ENCODE results near the gene GHITM.
"Not testable (repeated sequence)": the region's sequence is repeated elsewhere in the genome, so short reads cannot be mapped to it uniquely, and the experiment has no call there.

Gene GHITM

DNA sequence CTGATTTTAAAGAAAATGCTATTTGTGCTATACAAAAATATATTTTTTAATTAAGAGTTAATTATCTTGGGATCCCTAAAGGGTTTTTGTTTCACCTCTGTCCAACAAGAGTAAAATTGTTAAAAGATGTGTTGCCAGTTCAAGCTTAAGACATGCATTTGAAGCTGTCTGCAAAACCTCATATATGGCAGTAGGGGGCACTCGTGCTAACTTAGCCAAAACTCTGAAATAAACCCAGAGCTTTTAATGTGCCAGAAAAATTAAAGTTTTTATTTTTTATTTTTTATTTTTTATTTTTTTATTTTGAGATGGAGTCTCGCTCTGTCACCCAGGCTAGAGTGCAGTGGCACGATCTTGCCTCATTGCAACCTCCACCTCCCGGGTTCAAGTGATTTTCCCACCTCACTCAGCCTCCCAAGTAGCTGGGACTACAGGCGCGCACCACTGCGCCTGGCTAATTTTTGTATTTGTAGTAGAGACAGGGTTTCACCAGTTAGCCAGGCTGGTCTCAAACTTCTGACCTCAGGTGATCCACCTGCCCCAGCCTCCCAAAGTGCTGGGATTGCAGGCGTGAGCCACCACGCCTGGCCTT is 8.8 kb downstream of the GHITM start:
- not testable (repeated sequence) for DNase-seq (ENCODE audit: low read depth in 2 of 2)

DNA sequence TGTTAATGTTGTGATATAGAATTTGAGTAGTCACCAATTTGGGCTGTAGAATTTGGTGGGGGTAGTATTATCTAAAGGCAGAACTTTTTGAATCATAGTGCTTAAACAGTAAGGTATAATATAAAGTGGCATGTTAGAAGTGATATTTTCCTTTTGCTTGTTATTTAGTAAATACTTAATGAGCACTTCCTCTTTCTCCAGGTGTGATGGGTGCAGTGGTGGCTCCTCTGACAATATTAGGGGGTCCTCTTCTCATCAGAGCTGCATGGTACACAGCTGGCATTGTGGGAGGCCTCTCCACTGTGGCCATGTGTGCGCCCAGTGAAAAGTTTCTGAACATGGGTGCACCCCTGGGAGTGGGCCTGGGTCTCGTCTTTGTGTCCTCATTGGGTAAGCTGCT is 10.5 kb downstream of the GHITM start:
- no peak for DNase-seq (ENCODE audit: low read depth in 2 of 2)

DNA sequence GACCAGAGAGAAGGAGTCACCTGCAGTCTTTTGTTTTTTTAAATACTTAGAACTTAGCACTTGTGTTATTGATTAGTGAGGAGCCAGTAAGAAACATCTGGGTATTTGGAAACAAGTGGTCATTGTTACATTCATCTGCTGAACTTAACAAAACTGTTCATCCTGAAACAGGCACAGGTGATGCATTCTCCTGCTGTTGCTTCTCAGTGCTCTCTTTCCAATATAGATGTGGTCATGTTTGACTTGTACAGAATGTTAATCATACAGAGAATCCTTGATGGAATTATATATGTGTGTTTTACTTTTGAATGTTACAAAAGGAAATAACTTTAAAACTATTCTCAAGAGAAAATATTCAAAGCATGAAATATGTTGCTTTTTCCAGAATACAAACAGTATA is 13.5 kb downstream of the GHITM start:
- no peak for DNase-seq (ENCODE audit: low read depth in 2 of 2)

DNA sequence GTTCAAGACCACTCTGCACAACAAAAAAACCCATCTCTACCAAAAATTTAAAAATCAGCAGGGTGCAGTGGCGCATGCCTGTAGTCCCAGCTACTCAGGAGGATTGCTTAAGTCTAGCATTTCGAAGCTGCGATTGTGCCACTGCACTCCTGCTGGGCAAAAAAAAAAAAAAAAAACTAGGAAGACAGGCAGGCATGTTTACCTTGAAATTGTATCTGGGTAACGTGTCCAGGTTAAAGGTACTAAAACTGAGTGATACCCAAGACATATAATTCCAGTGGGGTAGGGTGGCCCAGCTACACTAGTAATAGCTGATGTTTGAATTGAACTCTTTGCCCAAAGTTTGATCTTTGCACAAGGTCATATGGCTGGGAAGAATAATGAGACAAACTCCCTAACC is 16.2 kb downstream of the GHITM start:
- DNase-seq (ENCODE audit: low read depth in 2 of 2) = no peak

DNA sequence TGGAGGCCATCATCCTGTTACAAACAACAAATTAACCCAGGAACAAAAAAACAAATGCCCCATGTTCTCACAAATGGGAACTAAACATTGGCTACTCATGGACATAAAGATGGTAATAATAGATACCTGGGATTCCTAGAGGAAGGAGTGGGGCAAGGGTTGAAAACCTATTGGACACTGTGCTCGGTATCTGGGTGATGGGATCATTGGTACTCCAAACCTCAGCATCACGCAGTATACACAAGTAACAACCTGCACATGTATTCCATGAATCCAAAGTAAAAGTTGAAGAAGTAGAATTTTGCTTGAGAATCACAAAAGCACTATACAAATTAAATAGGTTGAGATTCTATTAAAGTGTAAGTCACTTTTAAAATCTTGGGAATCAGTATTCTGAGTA is 16.7 kb downstream of the GHITM start:
- no peak for DNase-seq (ENCODE audit: low read depth in 2 of 2)

DNA sequence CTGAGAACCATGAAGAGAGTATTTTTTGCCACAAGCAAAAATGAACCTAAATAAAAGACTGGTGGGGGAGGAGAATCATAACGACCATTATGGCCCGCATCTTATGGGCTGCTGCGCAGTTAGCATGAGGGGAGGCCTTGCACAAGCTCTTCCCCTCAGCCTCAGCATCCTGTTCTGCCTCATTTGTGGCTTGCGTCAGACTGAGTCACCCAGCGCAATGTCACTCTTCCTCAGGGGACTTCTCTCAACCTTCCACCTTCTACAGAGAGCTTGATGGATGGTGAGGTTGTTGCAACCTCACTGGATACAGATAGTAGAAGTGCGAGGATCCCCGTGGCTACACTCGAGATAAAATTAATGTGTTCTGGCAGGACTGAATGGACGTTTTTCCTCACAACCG is 17.5 kb downstream of the GHITM start:
- peak; percentile 31 to 42 for DNase-seq (ENCODE audit: low read depth in 2 of 2)

DNA sequence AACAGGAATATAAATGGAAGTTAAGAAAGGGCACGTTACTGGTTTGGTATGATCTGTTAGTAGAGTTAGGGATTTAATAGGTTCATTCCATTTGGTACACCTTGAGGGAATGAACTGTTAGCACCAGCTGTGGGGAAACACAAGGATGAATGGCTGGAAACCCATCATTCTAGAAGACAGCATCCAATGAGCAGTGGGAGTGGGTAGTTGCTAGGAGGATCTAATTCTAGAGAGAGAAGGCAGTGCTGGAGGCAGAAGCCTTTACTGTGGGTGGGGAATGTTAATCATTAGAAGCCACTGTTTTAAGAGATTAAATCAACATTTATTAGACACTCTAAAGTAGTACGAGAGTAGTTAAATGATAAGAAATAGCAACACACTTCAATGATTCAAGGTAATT is 18.8 kb downstream of the GHITM start:
- no peak for DNase-seq (ENCODE audit: low read depth in 2 of 2)

DNA sequence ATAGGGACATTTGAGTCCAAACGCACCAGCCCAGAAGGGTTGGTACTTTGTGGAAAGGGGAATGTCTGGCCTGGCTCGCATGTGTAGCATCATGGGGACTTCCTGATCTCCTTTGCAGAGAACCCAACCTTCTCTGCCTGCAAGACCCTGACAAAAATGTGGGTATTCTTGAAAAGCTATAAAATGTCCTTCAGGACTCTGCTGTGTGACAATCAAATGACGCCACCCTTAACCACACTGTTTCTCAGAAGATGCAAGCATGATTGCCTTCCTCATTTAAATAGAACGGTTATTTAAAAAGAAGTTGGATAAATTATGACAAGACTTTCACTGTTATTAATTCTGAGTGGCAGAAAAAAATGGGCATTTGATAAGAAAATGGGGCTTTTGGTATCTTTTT is 19.2 kb downstream of the GHITM start:
- no peak for DNase-seq (ENCODE audit: low read depth in 2 of 2)

DNA sequence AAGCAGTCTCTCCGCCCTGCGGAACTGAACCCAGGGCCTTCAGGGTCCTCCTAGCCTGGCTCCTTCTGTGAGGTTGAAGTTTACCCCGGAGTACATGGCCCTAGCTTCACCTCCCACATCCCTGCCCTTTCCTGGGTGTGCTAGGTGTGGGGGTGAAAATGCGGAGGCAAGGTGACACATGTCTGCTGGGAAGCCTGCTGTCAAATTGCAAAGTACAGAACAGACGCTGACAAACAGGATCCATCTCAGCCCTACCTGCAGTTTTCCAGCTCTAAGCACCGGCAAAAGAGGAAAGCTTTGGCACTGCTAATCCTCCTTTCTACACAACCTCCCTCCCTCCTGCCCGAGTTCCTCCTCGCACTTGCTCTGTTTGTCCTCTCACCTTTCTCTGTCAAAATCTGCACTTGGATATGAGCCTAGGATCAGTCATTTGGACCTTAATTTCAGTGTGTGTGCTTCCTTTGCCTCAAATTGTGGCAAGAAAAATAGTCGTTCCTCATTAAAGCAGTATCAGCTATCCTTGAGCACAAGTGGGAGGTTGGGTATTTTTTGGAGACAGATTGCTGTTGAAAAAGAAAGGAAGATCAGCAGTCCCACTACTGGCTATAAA is 19.9 kb downstream of the GHITM start:
- DNase-seq (ENCODE audit: low read depth in 2 of 2) = no peak

DNA sequence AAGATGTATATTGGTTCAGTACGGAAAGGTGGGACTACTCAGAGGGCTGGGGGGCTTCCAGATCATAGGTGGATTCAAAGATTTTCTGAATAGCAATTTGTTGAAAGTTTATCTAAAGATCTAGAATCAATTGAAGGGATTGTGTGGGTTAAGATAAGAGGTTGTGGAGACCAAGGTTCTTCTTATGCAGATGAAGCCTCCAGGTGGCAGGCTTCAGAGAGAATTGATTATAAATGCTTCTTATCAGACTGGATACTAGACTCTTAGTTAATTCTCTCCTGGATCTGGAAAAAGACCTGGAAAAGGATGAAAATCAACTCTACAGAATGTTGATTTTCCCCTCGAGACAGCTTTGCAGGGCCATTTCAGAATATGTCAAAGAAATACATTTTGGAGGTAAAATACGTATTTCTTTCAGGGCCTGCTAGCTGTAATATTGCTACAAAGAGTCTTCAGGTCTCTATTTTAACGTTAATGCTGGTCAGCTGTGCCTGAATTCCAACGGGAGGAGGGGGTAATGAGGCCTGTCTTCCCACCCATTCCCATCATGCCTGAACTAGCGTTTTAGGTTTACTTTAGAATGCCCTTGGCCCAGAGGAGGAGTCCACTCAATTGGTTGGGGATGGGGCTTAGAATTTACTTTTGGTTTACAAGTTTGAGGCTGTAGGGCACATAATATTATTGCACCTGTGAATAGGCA is 21.5 kb downstream of the GHITM start:
- DNase-seq (ENCODE audit: low read depth in 2 of 2) = no peak

DNA sequence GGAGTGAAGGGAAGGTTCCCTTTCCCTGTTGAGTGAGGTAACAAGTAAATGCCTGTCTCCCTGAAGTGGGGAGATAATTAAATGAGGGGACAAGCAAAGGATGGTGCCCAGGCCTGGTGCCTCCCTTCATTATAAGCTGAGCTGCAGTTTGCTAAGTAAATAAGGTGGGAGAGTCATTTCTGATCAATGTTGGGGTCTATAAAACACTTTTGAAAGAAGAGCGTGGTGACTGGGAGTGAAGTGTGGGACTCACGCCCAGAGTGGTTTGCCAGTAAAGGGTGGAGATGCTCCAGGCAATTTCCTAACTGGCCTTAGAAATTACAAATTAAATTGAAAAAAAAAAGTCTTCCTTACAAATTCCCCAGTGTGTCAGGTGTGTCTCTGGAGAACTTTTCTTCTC is 24.7 kb downstream of the GHITM start:
- no peak for DNase-seq (ENCODE audit: low read depth in 2 of 2)

DNA sequence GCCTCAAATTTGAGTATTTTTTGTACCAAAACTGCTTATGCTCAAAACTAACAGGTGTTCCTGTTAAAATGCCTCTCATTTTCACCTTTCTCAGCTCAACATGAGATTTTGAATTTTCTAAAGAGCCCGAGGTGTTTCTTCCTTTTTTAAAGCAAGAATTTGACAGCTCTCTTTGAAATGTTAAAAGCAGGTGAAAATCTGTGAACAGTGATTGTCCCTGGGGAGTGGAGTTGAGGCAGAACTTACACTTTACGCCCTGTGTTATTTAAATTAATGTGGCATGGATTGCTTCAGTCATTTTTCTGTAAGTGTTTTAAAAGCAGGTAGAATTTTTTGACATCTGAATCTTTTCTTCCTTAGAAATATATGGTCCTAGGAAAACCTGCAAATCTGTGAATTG is 25.1 kb downstream of the GHITM start:
- DNase-seq (ENCODE audit: low read depth in 2 of 2) = no peak

DNA sequence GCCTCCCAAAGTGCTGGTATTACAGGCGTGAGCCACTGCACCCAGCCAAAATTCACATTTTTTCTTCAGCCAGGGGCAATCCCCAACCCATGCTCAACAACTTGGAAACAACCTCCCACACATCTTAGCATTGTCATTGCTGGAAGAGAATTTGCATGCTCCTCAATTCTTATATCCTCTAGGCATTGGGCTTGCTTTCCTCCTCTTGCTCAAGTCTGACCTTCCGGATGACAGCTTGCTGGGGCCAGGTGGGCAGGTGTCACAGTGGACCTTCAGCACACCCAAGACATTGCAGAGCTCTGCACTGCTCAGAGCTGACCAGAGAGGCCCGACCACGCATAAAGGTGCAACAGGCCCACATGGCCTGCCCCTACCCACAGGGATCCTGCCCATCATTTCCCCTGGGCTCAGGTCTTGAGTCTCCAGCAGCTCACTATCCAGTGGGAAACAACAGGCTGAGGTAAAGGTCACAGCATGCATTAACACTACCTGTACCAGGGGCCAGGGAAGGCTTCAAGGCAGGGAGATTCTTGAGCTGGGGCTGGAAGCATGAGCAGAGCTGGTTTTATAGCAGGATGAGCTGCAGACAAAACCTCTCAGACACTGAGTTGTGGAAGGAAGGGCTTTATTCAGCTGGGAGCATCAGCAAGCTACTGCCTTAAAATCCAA is 27.4 kb downstream of the GHITM start:
- no peak for DNase-seq (ENCODE audit: low read depth in 2 of 2)

DNA sequence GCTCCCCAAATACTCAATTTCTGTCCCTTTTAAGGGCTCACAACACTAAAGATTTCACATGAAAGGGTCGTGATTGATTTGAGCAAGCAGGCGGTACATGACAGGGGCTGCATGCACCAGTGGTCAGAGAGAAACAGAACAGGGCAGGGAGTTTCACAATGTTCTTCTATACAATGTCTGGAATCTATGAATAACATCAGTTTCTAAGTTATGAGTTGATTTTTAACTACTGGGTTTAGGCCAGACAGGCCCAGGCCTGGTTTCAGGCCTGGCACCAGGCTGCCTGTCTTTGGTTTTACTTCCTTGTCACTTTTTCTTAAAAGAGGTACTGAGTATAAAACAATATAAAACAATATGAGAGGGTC is 28.0 kb downstream of the GHITM start:
- not testable (repeated sequence) for DNase-seq (ENCODE audit: low read depth in 2 of 2)

DNA sequence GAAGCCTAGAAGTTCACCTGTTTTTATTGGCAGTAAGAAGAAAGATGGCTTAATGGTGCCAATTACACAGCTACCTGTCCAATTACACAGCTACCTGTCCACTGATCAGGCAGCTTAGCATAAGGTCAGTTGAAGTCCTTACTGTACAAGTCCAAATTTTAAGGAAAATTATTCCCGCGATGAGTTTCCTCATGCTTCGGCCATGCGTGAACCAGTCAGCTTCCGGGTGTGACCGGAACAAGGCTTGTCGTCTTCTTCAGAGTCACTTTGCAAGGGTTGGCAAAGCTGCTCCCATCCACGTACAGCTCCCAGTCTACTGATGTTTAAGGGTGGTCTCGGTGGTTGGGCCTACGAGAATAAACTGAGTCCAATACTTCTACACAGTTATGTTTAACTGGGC is 29.1 kb downstream of the GHITM start:
- not testable (repeated sequence) for DNase-seq (ENCODE audit: low read depth in 2 of 2)

DNA sequence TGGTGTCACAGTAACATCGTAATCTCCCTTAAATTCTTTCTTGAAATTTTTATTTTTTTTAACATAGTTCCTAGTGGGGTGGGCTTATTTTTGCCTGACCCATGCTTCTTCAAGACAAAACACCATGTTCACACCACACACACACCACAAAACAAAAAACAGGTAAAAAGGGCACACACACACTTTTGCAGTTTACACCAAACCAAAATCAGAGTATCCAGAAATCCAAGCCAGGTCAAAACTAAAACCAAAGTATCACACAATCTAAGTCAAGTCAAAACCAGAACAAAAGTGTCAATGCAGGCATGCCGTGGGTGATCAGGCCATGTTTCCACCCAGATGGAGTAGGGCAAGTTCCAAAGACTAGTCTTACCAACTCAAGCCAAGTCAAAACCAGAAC is 31.9 kb downstream of the GHITM start:
- DNase-seq (ENCODE audit: low read depth in 2 of 2) = not testable (repeated sequence)

DNA sequence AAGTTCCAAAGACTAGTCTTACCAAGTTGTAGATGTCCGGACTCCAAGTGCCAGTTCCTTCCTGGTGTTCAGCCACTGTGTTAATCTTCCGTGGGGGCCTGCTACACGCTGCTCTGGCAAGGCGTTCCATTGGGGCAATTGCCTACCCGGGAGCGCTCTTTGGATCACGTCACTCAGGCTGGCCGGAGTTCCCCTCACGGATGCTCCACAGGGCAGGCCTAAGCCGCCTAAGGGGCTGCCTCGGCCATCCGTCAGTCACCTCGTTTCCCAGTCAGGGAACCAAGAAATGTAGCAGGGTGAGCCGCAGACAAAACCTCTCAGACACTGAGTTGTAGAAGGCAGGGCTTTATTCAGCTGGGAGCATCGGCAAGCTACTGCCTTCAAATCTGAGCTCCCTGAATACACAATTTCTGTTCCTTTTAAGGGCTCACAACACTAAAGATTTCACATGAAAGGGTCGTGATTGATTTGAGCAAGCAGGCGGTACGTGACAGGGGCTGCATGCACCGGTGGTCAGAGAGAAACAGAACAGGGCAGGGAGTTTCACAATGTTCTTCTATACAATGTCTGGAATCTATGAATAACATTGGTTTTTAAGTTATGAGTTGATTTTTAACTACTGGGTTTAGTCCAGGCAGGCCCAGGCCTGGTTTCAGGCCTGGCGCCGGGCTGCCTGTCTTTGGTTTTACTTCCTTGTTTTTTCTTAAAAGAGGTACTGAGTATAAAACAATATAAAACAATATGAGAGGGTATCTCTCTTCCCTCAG is 32.6 kb downstream of the GHITM start:
- not testable (repeated sequence) for DNase-seq (ENCODE audit: low read depth in 2 of 2)

DNA sequence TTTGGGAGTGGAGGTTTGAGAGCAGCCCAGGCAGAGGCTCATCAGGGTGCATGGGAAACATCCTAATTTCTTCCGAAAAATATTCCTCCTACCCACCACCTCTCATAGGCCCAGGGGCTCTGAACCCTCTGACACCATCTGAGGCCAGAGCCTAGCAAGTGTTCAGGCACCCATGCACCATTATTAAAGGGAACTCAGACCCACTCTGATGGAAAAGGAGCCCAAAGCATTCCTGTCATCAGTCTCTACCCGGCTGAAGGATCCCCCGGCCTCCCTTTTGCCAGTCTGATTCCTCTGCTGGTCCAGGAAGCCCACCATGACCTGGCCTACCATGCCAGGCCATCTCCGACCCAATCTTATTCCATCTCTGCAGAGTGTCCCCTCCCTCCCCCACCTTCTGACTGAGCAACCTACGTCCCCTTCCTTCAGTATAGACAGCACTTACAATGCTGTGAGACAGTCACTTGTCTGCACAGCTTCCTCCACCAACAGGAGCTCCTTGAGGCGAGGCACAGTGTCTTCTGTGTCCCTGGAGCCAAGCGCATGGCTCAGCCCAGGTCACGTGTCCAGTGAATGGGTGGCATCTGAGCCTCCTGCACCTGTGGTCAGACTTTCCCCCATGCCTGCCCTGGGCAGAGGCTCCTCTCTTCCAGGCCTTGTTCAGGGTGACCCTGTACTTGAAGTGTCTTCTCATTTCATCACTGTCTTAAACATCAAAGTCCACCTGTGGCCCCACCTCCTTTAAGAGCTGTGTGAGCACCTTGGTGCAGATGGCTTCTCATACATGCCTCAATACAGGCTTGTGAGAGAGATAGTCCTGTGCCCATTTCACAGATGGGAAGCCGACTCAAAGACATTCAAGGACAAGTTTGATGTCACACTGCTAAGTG is 33.4 kb downstream of the GHITM start:
- DNase-seq (ENCODE audit: low read depth in 2 of 2) = no peak

DNA sequence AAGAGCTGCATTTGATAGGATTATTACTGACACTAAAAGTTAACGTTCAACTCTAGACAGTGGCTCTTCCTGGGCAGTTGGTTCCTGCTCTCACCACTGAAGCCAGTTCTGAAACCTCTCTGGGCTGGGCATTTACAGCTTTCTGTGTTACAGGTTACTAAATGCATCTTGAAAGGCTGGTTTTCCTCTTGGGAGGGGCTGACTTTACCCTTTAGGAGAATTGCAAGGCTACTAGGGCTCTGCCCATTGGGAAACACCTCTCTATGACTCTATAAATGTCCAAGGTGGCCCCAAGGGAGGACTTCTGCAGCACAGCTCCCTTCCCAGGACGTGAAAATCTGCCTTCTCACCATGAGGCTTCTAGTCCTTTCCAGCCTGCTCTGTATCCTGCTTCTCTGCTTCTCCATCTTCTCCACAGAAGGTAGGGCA is 34.2 kb downstream of the GHITM start, which contains the start of gene GPR15LG:
GPR15LG (plus strand) TSS at position 301 of the 429 bp plus-strand sequence; CDS start at position 352, 51 bp downstream.
- no peak for DNase-seq (ENCODE audit: low read depth in 2 of 2)

DNA sequence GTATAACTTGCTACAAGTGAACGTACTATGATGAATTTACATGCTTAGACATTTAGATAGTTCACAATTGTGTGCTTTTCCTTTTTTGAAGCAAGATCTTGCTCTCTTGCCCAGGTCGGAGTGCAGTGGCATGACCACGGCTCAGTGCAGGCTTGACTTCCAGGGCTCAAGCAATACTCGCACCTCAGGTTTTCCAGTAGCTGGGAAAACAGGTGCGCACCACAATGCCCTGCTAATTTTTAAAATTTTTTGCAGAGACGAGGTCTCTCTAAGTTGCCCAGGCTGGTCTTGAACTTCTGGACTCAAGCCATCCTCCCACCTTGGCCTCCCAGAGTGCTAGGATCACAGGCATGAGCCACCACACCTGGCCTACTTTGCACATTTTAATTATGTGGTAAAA is 36.1 kb downstream of the GHITM start:
- no peak for DNase-seq (ENCODE audit: low read depth in 2 of 2)

DNA sequence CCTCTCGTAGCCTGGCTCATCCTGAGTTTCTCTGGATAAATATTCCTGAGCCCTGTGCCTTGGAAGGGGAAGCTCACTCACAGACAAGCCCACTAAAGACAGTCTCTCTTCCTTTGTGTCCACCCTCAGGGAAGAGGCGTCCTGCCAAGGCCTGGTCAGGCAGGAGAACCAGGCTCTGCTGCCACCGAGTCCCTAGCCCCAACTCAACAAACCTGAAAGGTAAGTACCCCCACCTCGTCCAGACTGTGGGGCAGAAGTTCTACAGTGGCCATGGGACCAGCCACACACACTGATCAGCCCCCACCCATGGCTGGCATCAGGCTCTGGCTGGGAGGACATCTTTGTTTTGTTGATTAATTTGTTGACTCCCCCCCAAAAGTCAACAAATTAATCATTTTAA is 37.0 kb downstream of the GHITM start:
- DNase-seq (ENCODE audit: low read depth in 2 of 2) = no peak
